PFSK-1 (cell line): ENCODE data around the gene PLA2G4E.

ENCODE experiments used
- FOXP2 ChIP-seq: optimal IDR thresholded peaks from 2 replicates; pipeline ENCODE3; 2011; ENCODE audit warnings: borderline replicate concordance, control low read depth, inconsistent platforms; ENCODE audit not compliant: insufficient read depth; ENCODE audit errors: extremely low read length, extremely low read depth
- POLR2AphosphoS5 ChIP-seq: IDR thresholded peaks from 2 replicates; pipeline ENCODE4 v1.6.1; 2012; ENCODE audit warnings: low read depth, mild to moderate bottlenecking, control low read depth, low read length, moderate library complexity
- SIN3A ChIP-seq: IDR thresholded peaks from 2 replicates; pipeline ENCODE4 v1.6.1; 2012; ENCODE audit warnings: mild to moderate bottlenecking, low read length, moderate library complexity, borderline replicate concordance; ENCODE audit not compliant: insufficient read depth
- TAF1 ChIP-seq: IDR thresholded peaks from 2 replicates; pipeline ENCODE4 v1.6.1; 2012; ENCODE audit warnings: low read length, control low read depth, borderline replicate concordance; ENCODE audit not compliant: insufficient read depth
- TF ChIP-seq, protein P1 (sequence below), 2 experiments: IDR thresholded peaks; 2 replicates each; pipeline versions ENCODE4 v1.6.1 to v1.8.0; 2011 to 2012; ENCODE audit warnings: low read depth in 2 of 2, low read length in 2 of 2, control low read depth in 1 of 2, inconsistent platforms in 1 of 2, mild to moderate bottlenecking in 1 of 2, moderate library complexity in 1 of 2; ENCODE audit not compliant: insufficient read depth in 1 of 2

DNA sequence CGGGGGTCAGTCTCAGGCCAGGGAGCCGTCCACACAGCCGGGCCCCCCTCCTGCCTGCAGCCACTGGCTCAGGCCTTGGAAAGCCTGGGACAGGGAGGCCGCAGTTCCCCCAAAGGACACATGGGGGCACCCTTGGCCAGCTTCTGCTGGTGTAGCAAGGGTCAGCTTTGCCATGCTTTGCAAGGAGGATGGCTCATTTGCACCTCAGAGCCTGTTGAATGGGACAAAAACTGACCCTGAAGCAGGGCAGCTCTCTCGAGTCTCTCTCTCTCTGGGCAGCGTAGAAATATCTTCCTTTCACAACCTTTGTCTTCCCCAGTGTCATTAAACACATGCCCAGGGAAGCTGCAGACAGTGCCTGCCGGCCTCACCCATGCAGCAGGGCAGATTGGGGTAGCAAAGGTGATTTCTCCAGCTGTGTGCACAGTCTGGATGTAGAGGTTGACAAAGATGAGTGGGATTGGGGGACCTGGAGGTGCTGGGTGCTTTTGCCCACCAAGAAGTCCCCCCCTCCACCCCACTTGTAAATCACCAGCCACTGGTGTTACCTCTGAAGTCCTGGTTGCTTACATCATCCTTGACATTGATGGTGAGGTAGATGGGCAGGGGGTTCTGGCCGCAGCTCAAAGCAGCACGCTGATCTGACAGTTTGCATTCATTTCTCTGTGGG, 31.1 kb downstream of the PLA2G4E start:
- TF ChIP-seq SIN3A (no peak), POLR2AphosphoS5 (no peak), TAF1 (no peak), FOXP2 (peak; percentile 28)
- TF ChIP-seq, protein P1, sequence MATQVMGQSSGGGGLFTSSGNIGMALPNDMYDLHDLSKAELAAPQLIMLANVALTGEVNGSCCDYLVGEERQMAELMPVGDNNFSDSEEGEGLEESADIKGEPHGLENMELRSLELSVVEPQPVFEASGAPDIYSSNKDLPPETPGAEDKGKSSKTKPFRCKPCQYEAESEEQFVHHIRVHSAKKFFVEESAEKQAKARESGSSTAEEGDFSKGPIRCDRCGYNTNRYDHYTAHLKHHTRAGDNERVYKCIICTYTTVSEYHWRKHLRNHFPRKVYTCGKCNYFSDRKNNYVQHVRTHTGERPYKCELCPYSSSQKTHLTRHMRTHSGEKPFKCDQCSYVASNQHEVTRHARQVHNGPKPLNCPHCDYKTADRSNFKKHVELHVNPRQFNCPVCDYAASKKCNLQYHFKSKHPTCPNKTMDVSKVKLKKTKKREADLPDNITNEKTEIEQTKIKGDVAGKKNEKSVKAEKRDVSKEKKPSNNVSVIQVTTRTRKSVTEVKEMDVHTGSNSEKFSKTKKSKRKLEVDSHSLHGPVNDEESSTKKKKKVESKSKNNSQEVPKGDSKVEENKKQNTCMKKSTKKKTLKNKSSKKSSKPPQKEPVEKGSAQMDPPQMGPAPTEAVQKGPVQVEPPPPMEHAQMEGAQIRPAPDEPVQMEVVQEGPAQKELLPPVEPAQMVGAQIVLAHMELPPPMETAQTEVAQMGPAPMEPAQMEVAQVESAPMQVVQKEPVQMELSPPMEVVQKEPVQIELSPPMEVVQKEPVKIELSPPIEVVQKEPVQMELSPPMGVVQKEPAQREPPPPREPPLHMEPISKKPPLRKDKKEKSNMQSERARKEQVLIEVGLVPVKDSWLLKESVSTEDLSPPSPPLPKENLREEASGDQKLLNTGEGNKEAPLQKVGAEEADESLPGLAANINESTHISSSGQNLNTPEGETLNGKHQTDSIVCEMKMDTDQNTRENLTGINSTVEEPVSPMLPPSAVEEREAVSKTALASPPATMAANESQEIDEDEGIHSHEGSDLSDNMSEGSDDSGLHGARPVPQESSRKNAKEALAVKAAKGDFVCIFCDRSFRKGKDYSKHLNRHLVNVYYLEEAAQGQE (IDR thresholded peaks at IDR 0.05; ENCODE audit: insufficient read depth in 1 of 2, low read depth in 2 of 2, low read length in 2 of 2), result no peak
